GM12878 (cell line): ENCODE results near the gene CCDC106. TPM values are rescaled to one million over a fixed set of nuclear protein-coding genes. Genes with fewer than 3 reads are reported as not detected.

Experiments
- BACH1 ChIP-seq: fragments of 450-650 bp; IDR thresholded peaks from 2 replicates; pipeline ENCODE4 v1.6.1; 2017; ENCODE audit warnings: mild to moderate bottlenecking, borderline replicate concordance
- BHLHE40 ChIP-seq, 2 experiments: fragments of 450-650 bp in 1 of 2; IDR thresholded peaks; 2 replicates each; pipeline ENCODE4 v1.6.1; 2011 to 2017; ENCODE audit warnings: low read depth in 2 of 2, borderline replicate concordance in 1 of 2, improper control_type of control experiment in 1 of 2, low read length in 1 of 2, mild to moderate bottlenecking in 1 of 2
- CBFB ChIP-seq: IDR thresholded peaks from 2 replicates; pipeline ENCODE4 v1.6.1; 2016; ENCODE audit warnings: antibody characterized with exemption, low read depth
- CEBPB ChIP-seq, 2 experiments: fragments of 150-350 bp in 1 of 2; IDR thresholded peaks; 2 replicates each; pipeline ENCODE4 v1.6.1; 2012 to 2014; ENCODE audit warnings: low read depth in 2 of 2, low read length in 2 of 2, borderline replicate concordance in 1 of 2, inconsistent platforms in 1 of 2
- CREM ChIP-seq: IDR thresholded peaks from 2 replicates; pipeline ENCODE4 v1.6.1; 2014; ENCODE audit warnings: antibody characterized with exemption, low read depth
- GABPA ChIP-seq: IDR thresholded peaks from 2 replicates; pipeline ENCODE4 v1.6.1; 2014; ENCODE audit warnings: antibody characterized with exemption, low read depth, mild to moderate bottlenecking, inconsistent platforms
- HCFC1 ChIP-seq: fragments of 150-350 bp; IDR thresholded peaks from 2 replicates; pipeline ENCODE4 v1.6.1; 2014; ENCODE audit warnings: low read length
- IKZF2 ChIP-seq, 2 experiments: fragments of 450-650 bp; IDR thresholded peaks; 2 replicates each; pipeline ENCODE4 v1.6.1; 2017; ENCODE audit warnings: mild to moderate bottlenecking in 2 of 2, moderate library complexity in 2 of 2
- MXI1 ChIP-seq: fragments of 150-350 bp; IDR thresholded peaks from 2 replicates; pipeline ENCODE4 v1.6.1; 2011; ENCODE audit warnings: low read depth, mild to moderate bottlenecking, inconsistent platforms, low read length, improper control_type of control experiment
- NR2C1 ChIP-seq: fragments of 450-650 bp; IDR thresholded peaks from 2 replicates; pipeline ENCODE4 v1.6.1; 2017; ENCODE audit warnings: antibody characterized with exemption, mild to moderate bottlenecking, moderate library complexity
- POLR2A ChIP-seq: IDR thresholded peaks from 2 replicates; pipeline ENCODE4 v1.6.1; 2011; ENCODE audit warnings: low read depth, mild to moderate bottlenecking, low read length
- POLR2AphosphoS2 ChIP-seq: IDR thresholded peaks from 2 replicates; pipeline ENCODE4 v1.6.1; 2011; ENCODE audit warnings: low read depth, mild to moderate bottlenecking, low read length, improper control_type of control experiment, moderate library complexity
- POU2F2 ChIP-seq: IDR thresholded peaks from 3 replicates; pipeline ENCODE4 v1.6.1; 2011; ENCODE audit warnings: low read depth, mild to moderate bottlenecking, low read length, borderline replicate concordance
- RELA ChIP-seq: fragments of 450-650 bp; IDR thresholded peaks from 2 replicates; pipeline ENCODE4 v1.8.0; 2014; ENCODE audit warnings: borderline replicate concordance; ENCODE audit not compliant: partially characterized antibody
- SMAD5 ChIP-seq: IDR thresholded peaks from 2 replicates; pipeline ENCODE4 v1.6.1; 2016; ENCODE audit warnings: antibody characterized with exemption, low read depth
- SRF ChIP-seq, 2 experiments: IDR thresholded peaks; 2 replicates each; pipeline ENCODE4 v1.6.1; 2011; ENCODE audit warnings: low read depth in 2 of 2, low read length in 2 of 2, mild to moderate bottlenecking in 1 of 2, moderate library complexity in 1 of 2
- polyA plus RNA-seq, 11 experiments: library from polyadenylated mRNA; depleted of rRNA in 4 of 11; unstranded in 6 of 11; stranded (reverse) in 5 of 11; fragments of >200 nt; fragmentation: Nextera tagmentation in 4 of 11; fragmentation: Illumina TruSeq in 1 of 11; extraction: Ambion mirVana in 4 of 11; extraction: Trizol in 1 of 11; gene quantifications; 1 replicate in 1 of 11; 2 replicates in 10 of 11; pipeline versions ENCODE4 v1.2.1 to v1.2.3, GENCODE V29; 2011 to 2016; ENCODE audit warnings: inconsistent platforms in 2 of 11, missing spikeins in 2 of 11, low read depth in 1 of 11
- total RNA-seq, 4 experiments: library from RNA; depleted of rRNA in 3 of 4; stranded (reverse); fragments of >200 nt in 3 of 4; fragmentation: Illumina TruSeq in 1 of 4; extraction: Trizol in 1 of 4; gene quantifications; 2 replicates each; pipeline versions ENCODE4 v1.2.1 to v1.2.3, GENCODE V29; 2013 to 2021
- TF ChIP-seq, protein P1 (sequence below): fragments of 450-650 bp; IDR thresholded peaks from 2 replicates; pipeline ENCODE4 v1.6.1; 2017; ENCODE audit warnings: mild to moderate bottlenecking, moderate library complexity
- TF ChIP-seq, protein P2 (sequence below): IDR thresholded peaks from 2 replicates; pipeline ENCODE4 v1.6.1; 2011; ENCODE audit warnings: low read depth, low read length, improper control_type of control experiment, borderline replicate concordance
- TF ChIP-seq, protein P3 (sequence below): fragments of 450-650 bp; conservative IDR thresholded peaks from 2 replicates; pipeline ENCODE4 v1.6.1; 2017; ENCODE audit warnings: mild to moderate bottlenecking, moderate library complexity
- TF ChIP-seq, protein P4 (sequence below): IDR thresholded peaks from 2 replicates; pipeline ENCODE4 v1.6.1; 2011; ENCODE audit warnings: borderline replicate concordance, low read depth, mild to moderate bottlenecking, moderate library complexity, low read length; ENCODE audit not compliant: insufficient read depth, poor library complexity, severe bottlenecking

CCDC106 gene
- total and polyA plus RNA-seq, 10 of the 15 experiments (the other 5 are each of a cell fraction or from before 2014, with no cell fraction given) = 0.04 to 35.9 (median 19.8) TPM

DNA sequence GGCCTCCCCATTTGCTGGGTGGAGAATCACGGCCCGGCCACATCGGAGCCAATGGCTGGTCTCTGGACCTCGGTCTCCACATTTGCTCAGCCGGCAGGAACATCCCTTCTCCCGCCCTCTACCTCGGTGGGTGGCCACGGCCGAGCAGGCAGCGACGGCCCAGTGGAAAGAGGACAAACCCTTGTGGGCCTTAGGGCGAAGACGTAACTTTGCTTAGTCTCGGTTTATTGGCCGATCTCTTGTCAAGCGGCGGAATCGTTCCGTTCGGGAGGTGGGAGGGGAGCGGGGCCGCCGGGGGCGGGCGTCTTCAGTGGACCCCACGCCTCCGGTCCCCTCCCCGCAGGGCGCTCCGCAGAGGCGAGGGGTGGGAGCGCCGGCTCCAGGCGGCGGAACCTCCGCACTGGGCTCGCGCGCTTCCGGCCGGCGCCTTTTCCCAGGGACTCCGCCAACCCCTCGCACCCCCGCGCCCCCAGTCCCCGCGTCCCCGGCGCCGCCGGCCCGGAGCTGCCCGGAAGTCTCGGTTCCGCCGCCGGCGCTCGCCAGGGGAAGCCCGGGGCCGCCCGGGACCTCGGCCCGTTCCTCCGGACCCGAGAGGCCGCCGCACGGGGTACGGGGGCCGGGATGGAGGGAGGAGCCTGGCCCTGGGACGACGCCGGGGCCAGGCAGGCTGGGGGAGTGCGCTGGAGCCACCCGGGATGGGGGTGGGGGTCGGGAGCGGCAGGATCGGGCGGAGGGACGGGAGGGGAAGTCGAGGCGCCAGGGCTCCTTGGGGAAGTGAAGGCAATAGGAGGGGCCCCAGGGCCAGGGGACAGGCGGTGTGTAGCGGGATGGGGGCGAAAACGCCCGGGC lies 7.2 kb upstream of the CCDC106 start, which contains the start of gene ZNF580 (continued):
- TF ChIP-seq HCFC1 = peak; percentile 57; the same call in 1 of the 2 replicates
- TF ChIP-seq CEBPB (IDR thresholded peaks at IDR 0.05; ENCODE audit: borderline replicate concordance in 1 of 2, low read depth in 2 of 2, low read length in 2 of 2) = no peak
- no peak for TF ChIP-seq MXI1
- 0 out of 2 replicates have a peak, but pooled peaks have one; percentile 39 for TF ChIP-seq BACH1
- TF ChIP-seq CBFB = no peak
- no peak for TF ChIP-seq RELA
- TF ChIP-seq SRF (IDR thresholded peaks at IDR 0.05; ENCODE audit: low read depth in 2 of 2, low read length in 2 of 2) = peak in 1 of 2 experiments; percentile 69; a peak in 1 of 4 replicates
- TF ChIP-seq, protein P1, sequence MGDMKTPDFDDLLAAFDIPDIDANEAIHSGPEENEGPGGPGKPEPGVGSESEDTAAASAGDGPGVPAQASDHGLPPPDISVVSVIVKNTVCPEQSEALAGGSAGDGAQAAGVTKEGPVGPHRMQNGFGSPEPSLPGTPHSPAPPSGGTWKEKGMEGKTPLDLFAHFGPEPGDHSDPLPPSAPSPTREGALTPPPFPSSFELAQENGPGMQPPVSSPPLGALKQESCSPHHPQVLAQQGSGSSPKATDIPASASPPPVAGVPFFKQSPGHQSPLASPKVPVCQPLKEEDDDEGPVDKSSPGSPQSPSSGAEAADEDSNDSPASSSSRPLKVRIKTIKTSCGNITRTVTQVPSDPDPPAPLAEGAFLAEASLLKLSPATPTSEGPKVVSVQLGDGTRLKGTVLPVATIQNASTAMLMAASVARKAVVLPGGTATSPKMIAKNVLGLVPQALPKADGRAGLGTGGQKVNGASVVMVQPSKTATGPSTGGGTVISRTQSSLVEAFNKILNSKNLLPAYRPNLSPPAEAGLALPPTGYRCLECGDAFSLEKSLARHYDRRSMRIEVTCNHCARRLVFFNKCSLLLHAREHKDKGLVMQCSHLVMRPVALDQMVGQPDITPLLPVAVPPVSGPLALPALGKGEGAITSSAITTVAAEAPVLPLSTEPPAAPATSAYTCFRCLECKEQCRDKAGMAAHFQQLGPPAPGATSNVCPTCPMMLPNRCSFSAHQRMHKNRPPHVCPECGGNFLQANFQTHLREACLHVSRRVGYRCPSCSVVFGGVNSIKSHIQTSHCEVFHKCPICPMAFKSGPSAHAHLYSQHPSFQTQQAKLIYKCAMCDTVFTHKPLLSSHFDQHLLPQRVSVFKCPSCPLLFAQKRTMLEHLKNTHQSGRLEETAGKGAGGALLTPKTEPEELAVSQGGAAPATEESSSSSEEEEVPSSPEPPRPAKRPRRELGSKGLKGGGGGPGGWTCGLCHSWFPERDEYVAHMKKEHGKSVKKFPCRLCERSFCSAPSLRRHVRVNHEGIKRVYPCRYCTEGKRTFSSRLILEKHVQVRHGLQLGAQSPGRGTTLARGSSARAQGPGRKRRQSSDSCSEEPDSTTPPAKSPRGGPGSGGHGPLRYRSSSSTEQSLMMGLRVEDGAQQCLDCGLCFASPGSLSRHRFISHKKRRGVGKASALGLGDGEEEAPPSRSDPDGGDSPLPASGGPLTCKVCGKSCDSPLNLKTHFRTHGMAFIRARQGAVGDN = peak; percentile 32; the same call in 1 of the 2 replicates
- TF ChIP-seq NR2C1 = peak; percentile 43; the same call in 1 of the 2 replicates
- TF ChIP-seq, protein P2, sequence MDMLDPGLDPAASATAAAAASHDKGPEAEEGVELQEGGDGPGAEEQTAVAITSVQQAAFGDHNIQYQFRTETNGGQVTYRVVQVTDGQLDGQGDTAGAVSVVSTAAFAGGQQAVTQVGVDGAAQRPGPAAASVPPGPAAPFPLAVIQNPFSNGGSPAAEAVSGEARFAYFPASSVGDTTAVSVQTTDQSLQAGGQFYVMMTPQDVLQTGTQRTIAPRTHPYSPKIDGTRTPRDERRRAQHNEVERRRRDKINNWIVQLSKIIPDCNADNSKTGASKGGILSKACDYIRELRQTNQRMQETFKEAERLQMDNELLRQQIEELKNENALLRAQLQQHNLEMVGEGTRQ = no peak
- TF ChIP-seq POLR2A = peak; percentile 65; the same call in 1 of the 2 replicates
- no peak; the same call in 2 of the 3 replicates for TF ChIP-seq POU2F2
- no peak for TF ChIP-seq SMAD5
- TF ChIP-seq, protein P3, sequence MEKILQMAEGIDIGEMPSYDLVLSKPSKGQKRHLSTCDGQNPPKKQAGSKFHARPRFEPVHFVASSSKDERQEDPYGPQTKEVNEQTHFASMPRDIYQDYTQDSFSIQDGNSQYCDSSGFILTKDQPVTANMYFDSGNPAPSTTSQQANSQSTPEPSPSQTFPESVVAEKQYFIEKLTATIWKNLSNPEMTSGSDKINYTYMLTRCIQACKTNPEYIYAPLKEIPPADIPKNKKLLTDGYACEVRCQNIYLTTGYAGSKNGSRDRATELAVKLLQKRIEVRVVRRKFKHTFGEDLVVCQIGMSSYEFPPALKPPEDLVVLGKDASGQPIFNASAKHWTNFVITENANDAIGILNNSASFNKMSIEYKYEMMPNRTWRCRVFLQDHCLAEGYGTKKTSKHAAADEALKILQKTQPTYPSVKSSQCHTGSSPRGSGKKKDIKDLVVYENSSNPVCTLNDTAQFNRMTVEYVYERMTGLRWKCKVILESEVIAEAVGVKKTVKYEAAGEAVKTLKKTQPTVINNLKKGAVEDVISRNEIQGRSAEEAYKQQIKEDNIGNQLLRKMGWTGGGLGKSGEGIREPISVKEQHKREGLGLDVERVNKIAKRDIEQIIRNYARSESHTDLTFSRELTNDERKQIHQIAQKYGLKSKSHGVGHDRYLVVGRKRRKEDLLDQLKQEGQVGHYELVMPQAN = 0 out of 2 replicates have a peak, but pooled peaks have one; percentile 40
- peak in 1 of 2 experiments; percentile 56; a peak in 1 of 4 replicates for TF ChIP-seq BHLHE40 (IDR thresholded peaks at IDR 0.05; ENCODE audit: borderline replicate concordance in 1 of 2, low read depth in 2 of 2, low read length in 1 of 2)
- 0 out of 2 replicates have a peak, but pooled peaks have one; percentile 7 for TF ChIP-seq CREM
- TF ChIP-seq GABPA = peak; percentile 60; the same call in 1 of the 2 replicates
- TF ChIP-seq IKZF2 (IDR thresholded peaks at IDR 0.05) = 0 out of 4 replicates have a peak, but pooled peaks of 1 of the 2 experiments have one; percentile 30
- TF ChIP-seq POLR2AphosphoS2 = peak; percentile 60; the same call in 1 of the 2 replicates
- TF ChIP-seq, protein P4, sequence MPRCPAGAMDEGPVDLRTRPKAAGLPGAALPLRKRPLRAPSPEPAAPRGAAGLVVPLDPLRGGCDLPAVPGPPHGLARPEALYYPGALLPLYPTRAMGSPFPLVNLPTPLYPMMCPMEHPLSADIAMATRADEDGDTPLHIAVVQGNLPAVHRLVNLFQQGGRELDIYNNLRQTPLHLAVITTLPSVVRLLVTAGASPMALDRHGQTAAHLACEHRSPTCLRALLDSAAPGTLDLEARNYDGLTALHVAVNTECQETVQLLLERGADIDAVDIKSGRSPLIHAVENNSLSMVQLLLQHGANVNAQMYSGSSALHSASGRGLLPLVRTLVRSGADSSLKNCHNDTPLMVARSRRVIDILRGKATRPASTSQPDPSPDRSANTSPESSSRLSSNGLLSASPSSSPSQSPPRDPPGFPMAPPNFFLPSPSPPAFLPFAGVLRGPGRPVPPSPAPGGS = peak; percentile 72
